DND-41 (cell line): Measurements from ENCODE around the gene BCAS3.
"Not testable (repeated sequence)": the region's sequence is repeated elsewhere in the genome, so short reads cannot be mapped to it uniquely, and the experiment has no call there.

Experiments used
- CTCF ChIP-seq: IDR thresholded peaks from 2 replicates; pipeline ENCODE4 v1.5.1; 2012; ENCODE audit warnings: borderline replicate concordance, low read length, moderate library complexity, mild to moderate bottlenecking; ENCODE audit not compliant: poor library complexity, severe bottlenecking; ENCODE audit errors: extremely low read depth
- EZH2 ChIP-seq: IDR thresholded peaks from 3 replicates; pipeline ENCODE4 v1.6.1; 2012; ENCODE audit warnings: borderline replicate concordance, low read depth, mild to moderate bottlenecking, moderate library complexity, low read length, inconsistent platforms; ENCODE audit not compliant: severe bottlenecking

- TF ChIP-seq CTCF, EZH2: not testable (repeated sequence)
Observed at GRCh38 chr17:61042348-61042747, 364.7 kb downstream of the BCAS3 start.
